ENCODE data around the gene ALDOC. TPM values are rescaled to one million over a fixed set of nuclear protein-coding genes. Genes with fewer than 3 reads are reported as not detected.

Gene ALDOC
- total RNA-seq, 2 donors from 2014 or later = 26.0 to 38.6 TPM

DNA sequence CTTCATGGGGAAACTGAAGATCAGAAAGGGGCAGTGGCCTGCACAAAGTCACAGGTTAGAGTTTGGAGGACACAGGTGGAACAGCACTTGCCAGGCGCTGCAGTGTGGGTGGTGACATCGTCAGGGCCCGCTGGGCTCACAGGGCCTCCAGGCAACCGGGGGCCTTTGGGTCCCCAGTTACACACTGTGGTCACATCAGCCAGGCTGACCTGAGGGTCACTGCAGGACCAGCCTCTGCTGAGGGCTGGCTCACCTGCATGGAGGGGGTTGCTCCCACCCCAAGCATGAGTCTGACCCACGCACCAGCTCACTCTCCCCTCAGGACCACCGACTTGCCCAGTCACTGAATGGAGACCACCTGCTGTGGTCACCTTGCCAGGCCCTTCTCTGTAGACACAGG lies 53.5 kb downstream of the ALDOC start:
- no peak for ATAC-seq
- intact Hi-C loops (cut with DNase I, micrococcal nuclease) = no loop called here
- no peak for DNase-seq

Other genes starting within 250 kb of the ALDOC start
- 10 to 100 TPM; 26.2 to 26.3 TPM for gene IFT20, start 241.4 kb downstream of the ALDOC start, total RNA-seq
- 10 to 100 TPM; 34.6 to 38.2 TPM for gene TNFAIP1, start 241.1 kb downstream of the ALDOC start, total RNA-seq
- 10 to 100 TPM; 80.6 to 82.5 TPM for gene POLDIP2, start 219.4 kb downstream of the ALDOC start, total RNA-seq
- gene SEBOX, start 211.7 kb downstream of the ALDOC start, total RNA-seq = not detected
- under 1 TPM in 1 of 2 donors, not detected in 1; 0.11 TPM for gene VTN, start 206.6 kb downstream of the ALDOC start, total RNA-seq
- gene SARM1, start 205.2 kb downstream of the ALDOC start, total RNA-seq = 10 to 100 TPM; 11.7 to 12.7 TPM
- 10 to 100 TPM in 1 of 2 donors, 1 to 10 TPM in 1; 6.3 to 17.5 TPM for gene SLC46A1, start 170.7 kb downstream of the ALDOC start, total RNA-seq
- gene SLC13A2, start 103.3 kb downstream of the ALDOC start, total RNA-seq = 10 to 100 TPM; 24.4 to 26.5 TPM
- gene FOXN1, start 70.5 kb downstream of the ALDOC start, total RNA-seq = under 1 TPM; 0.36 to 0.64 TPM
- gene UNC119, start 24.3 kb downstream of the ALDOC start, total RNA-seq = 10 to 100 TPM; 26.7 to 32.4 TPM
- gene PIGS, start 5.4 kb downstream of the ALDOC start, total RNA-seq = 10 to 100 TPM; 82.5 to 94.6 TPM
- gene SPAG5, start 22.1 kb upstream of the ALDOC start, total RNA-seq = 10 to 100 TPM in 1 of 2 donors, 1 to 10 TPM in 1; 9.7 to 24.4 TPM
- gene RSKR, start 37.3 kb upstream of the ALDOC start, total RNA-seq = 10 to 100 TPM; 10.2 to 13.5 TPM
- gene BLTP2, start 68.3 kb upstream of the ALDOC start, total RNA-seq = 100 to 1,000 TPM; 129 to 135 TPM
- gene SDF2, start 85.0 kb upstream of the ALDOC start, total RNA-seq = 10 to 100 TPM; 51.1 to 52.3 TPM
- gene SUPT6H, start 85.3 kb upstream of the ALDOC start, total RNA-seq = 10 to 100 TPM; 43.8 to 50.5 TPM
- 1 to 10 TPM; 1.4 to 1.8 TPM for gene PROCA1, start 135.0 kb upstream of the ALDOC start, total RNA-seq
- 10 to 100 TPM in 1 of 2 donors, 1 to 10 TPM in 1; 6.9 to 17.4 TPM for gene RAB34, start 141.0 kb upstream of the ALDOC start, total RNA-seq
- gene RPL23A, start 143.1 kb upstream of the ALDOC start, total RNA-seq = 1,000 to 10,000 TPM; 1,131 to 1,234 TPM
- 10 to 100 TPM in 1 of 2 donors, 1 to 10 TPM in 1; 7.1 to 12.8 TPM for gene TLCD1, start 149.3 kb upstream of the ALDOC start, total RNA-seq
- 1 to 10 TPM; 5.6 to 5.7 TPM for gene NEK8, start 151.9 kb upstream of the ALDOC start, total RNA-seq
- 100 to 1,000 TPM; 116 to 136 TPM for gene TRAF4, start 167.1 kb upstream of the ALDOC start, total RNA-seq